ENCODE results near the gene DSPP. TPM values are rescaled to one million over a fixed set of nuclear protein-coding genes. Genes with fewer than 3 reads are reported as not detected.

DSPP gene
- total RNA-seq, 1 donor from 2014 or later: 0.41 TPM

DNA sequence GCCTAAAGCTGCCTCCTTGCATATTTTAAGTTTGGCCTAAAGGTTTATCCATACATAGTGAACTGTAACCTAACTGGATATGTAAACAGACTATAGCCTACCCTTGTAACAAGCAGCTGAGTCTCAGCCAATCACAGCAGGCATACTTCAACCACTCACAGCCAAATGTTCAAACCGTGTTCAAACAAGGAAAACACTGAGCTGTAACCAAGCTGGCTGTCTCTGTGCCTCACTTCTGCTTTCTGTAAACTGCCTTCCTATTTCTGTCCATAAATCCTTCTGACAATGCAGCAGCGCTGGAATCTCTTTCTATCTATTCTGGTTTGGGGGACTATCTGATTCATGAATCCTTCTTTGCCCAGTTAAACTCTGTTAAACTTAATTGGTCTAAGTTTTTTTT is 16.4 kb downstream of the DSPP start:
- no peak for FAIRE-seq
- DNase-seq (ENCODE audit: low spot score in 2 of 2): no peak

DNA sequence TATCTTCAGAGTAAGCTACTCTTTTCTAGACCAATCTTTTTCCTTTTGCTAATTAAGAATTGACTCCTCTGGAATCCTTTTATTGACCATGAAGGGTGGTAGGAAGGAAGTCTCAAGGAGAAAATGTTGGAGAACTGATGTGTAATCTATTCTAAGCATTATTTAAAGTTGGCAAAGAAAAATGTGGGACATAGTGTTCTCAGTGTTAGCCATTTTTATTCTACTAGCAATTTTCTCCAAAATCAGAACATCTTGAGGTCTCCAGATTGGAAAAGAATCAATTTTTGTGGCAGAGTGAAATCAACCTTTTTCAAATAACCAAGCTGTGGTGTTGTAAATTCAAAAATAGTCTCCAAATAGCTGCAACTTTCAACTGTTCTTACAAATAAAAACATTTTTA is 23.3 kb downstream of the DSPP start:
- DNase-seq (ENCODE audit: low spot score in 2 of 2) (no peak), FAIRE-seq (no peak)

DNA sequence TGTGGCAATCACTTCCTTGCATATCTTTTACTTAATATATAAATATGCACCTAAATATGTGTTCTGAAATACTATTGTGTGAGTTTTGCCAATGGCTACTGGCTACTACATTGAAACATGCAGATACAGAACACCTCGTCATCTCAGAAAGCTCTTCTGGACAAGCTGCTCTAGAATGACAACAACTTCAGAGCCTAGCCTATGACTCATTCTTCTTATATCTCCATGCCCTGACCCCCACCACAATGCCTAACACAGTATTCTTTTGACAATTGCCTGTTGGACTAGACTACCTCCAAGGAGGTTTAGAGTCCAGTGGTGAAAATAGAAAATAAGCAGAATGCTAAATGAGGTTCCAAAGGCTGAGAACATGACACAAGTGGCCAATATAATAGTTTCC is 24.1 kb downstream of the DSPP start:
- no peak for DNase-seq (ENCODE audit: low spot score in 2 of 2)

DNA sequence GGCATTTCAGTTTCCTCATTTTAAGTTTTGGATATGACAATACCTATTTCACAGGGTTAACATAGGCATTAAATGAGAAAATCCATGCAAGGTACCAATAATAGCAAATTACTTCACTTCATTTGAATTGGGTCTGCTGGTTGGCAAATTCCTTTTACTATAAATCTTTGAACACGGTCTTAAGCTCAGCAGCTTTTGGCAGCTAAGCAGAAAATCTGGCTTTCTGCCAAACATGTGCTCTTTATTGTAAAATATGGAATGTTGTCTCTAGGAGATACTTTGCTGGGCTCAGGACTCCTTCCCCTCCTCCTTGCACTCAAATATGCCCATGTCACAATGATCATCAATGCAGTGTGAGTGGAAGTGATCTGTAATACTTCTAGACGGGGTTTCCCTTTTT is 24.9 kb downstream of the DSPP start:
- DNase-seq (ENCODE audit: low spot score in 2 of 2) (no peak), FAIRE-seq (no peak)

More for the DNA sequence above, 24.1 kb downstream of the DSPP start:
- no peak for FAIRE-seq

DNA sequence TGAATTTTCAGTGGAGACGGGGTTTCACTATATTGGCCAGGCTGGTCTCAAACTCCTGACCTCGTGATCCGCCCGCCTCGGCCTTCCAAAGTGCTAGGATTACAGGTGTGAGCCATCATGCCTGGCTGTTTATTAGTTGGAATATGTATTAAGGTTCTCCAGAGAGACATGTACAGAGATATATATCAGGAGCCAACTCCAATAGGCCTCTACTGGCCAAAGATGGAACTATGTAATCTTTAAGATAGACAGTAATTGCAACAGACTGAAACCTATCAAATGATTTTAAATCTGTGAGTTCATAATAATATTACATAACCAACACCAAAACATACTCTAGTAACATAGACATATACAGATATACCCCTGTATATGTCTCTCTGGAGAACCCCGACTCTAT is 36.0 kb downstream of the DSPP start:
- FAIRE-seq: no peak
- no peak for DNase-seq (ENCODE audit: low spot score in 2 of 2)

DNA sequence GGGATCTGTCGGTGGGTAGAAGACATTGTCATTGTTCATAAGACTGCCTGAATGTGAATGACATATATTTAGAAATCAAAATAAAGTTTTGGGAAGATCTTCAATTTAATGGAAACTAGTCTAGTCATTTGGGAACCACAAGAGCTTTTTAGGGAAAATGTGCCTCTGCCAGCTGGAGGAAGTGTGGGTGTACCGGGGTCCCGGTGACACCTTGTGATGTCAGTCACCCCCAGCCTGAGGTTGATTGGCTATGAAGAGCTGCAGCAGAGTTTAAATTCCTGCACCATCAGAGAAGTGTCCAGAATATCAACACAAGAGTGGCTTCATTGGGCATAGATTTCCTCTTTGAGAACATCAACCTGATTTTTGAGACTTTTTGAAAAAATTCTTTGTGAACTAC is 41.7 kb downstream of the DSPP start, which contains the start of gene DMP1:
Gene DMP1, plus strand, starts transcription at position 301 of the 400 bp plus-strand sequence. CDS start 6,213 bp downstream, outside the sequence.
- DNase-seq (ENCODE audit: low spot score in 2 of 2) (no peak), FAIRE-seq (no peak)

DNA sequence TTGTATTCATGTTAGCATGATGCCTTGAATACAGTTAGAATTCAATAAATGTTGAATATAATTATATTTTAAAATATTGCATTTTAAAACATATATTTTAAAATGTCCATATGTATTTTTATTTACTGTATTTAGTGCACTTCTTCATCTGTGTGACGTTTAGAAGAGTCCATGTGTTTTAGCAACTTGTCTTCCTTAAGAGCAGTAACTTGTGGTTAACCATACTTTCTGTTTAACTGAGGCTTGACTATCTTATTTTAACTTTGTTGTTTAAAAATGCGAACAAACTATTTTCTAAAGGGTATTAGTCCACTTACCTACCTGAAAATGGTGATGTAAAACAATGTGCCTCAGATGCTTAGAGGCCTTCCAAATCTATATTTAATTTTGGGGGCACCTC is 42.6 kb downstream of the DSPP start:
- DNase-seq (ENCODE audit: low spot score in 2 of 2) (no peak), FAIRE-seq (no peak)

DNA sequence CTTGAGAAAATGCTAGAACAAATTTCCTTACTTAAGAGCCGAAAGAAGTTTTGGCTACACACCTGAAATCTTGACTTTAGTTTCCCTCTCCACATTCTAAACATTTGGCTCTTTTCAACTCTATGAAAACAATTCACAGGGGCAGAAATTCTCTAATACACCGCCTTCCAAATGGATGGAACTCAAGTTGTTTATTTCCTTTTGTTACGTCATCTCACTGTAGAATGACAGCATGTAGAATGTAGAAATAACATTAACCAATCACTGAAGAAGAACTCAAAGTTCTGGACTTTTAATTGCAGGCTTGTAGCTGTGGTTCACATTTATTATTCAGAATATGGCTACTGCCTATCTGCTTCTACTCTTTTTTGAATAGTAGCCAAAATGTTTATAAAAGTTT is 43.6 kb downstream of the DSPP start:
- DNase-seq (ENCODE audit: low spot score in 2 of 2) (no peak), FAIRE-seq (no peak)

DNA sequence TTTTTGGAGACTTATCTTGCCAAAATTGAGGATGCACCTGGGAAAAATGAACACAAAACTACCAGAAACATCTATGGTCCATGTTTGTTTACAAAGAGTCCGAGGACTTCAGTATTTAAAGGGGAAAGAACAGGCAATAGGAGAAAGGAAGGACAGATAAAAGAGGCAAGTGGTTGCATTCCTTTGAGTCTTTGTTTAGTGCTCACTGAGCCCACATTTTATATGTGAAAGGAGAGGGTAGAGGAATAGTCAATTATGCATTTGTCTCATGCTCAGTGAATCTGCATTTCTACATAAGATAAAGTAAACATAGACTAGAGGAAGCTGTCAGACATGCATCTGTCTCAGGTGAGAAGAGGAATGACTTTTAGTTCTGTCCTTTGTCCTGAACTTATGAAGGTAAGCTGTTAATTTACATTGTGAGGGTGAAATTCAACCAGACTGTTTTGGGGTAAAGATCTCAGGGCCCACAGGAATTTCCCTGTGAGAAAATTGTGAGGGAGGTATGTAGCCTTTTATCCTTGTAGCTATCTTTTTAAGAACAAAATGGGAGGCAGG is 46.2 kb downstream of the DSPP start:
- FAIRE-seq (no peak), DNase-seq (ENCODE audit: low spot score in 2 of 2) (no peak)

DNA sequence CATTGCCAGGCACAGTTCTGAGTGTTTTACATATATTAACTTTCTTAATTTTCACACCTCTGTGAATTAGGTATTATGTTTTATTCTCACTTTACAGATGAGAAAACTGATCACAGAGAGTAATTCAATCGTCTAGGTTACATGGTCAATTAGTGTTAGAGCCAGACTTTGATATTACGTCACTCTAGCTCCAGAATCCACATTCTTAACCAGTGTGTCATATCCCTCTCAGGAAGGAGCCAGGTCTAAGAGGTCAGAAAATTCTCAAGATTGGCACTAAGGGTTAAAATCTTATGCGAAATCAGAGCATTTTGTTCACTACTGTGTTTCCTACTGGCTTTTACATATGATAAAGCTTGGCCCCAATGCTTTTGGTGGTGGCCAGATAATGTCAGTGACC is 49.2 kb downstream of the DSPP start:
- FAIRE-seq: no peak
- no peak for DNase-seq (ENCODE audit: low spot score in 2 of 2)

DNA sequence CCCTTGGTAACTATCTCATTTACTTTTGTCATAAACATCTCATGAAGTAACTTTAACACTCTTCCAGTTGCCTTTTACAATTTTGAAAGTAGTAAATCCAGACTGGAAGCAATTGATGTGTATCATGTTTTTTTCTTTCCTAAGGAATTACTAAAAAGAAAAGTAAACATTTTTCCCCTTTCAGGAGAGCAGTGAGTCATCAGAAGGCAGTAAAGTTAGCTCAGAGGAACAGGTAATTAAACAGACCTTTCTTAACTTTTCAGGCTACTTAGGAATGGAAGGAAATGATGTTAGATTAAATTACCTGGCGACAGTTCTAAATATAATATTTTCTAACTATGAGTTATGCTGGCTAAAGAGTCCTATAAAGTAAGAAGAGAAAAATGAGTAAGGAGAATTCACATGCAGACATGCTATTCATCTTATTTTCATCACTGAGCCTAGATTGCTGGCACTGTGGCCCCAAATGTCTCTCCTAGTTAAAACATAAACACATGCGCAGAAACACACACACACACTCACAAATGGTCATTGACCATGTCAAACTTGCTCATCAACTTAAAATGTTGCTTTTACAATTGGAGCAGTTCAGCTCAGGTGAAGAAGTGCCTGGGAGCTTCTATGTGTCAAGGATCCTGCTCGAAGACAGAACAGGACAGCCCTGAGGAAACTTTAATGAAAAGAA is 51.1 kb downstream of the DSPP start:
- FAIRE-seq: no peak
- no peak for DNase-seq (ENCODE audit: low spot score in 2 of 2)

DNA sequence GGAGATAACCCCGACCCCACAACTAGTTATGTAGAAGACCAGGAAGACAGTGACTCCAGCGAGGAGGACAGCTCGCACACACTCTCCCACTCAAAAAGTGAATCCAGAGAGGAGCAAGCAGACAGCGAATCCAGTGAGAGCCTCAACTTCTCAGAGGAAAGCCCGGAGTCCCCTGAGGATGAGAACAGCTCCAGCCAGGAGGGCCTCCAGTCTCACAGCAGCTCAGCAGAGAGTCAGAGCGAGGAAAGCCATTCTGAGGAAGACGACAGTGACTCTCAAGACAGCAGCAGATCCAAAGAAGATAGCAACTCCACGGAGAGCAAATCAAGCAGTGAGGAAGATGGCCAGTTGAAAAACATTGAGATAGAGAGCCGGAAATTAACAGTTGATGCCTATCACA is 54.5 kb downstream of the DSPP start:
- no peak for FAIRE-seq
- DNase-seq (ENCODE audit: low spot score in 2 of 2): no peak

Other genes with a start within 250 kb of the DSPP start
- gene HSD17B11, start 217.3 kb upstream of the DSPP start, total RNA-seq: 52.6 TPM
- gene NUDT9, start 186.0 kb upstream of the DSPP start, total RNA-seq: 20.8 TPM
- 48.9 TPM for gene SPARCL1, start 79.2 kb upstream of the DSPP start, total RNA-seq
- gene DMP1, start 41.8 kb downstream of the DSPP start, total RNA-seq: not detected
- not detected for gene IBSP, start 191.0 kb downstream of the DSPP start, total RNA-seq
- 1.2 TPM for gene MEPE, start 224.4 kb downstream of the DSPP start, total RNA-seq

All from frontal cortex (tissue), 4 donors.